GM23248 (cell line): Measurements from ENCODE around the gene MTCH1. TPM values are rescaled to one million over a fixed set of nuclear protein-coding genes. Genes with fewer than 3 reads are reported as not detected.
A peak's percentile ranks its signal among the peaks of the same experiment; 100 is the strongest.

ENCODE experiments used
- DNase-seq: peaks from one replicate; pipeline ENCODE4 v3.0.0-alpha.2; 2015
- H2AFZ ChIP-seq: fragments of 200-600 bp; sonication (generic); 2 replicates; pipeline ENCODE4 v1.6.1; 2016; ENCODE audit warnings: antibody characterized with exemption
- H3F3A ChIP-seq: fragments of 200-600 bp; sonication (generic); 2 replicates; pipeline ENCODE4 v1.6.1; 2016; ENCODE audit warnings: mild to moderate bottlenecking, antibody characterized with exemption, mixed run types; ENCODE audit not compliant: insufficient read depth
- H3K27ac ChIP-seq: fragments of 200-600 bp; sonication (generic); 2 replicates; pipeline ENCODE4 v1.5.1; 2016; ENCODE audit warnings: mild to moderate bottlenecking
- H3K27me3 ChIP-seq: fragments of 200-600 bp; sonication (generic); replicated peaks from 2 replicates; pipeline ENCODE4 v1.6.1; 2016; ENCODE audit warnings: mild to moderate bottlenecking; ENCODE audit not compliant: insufficient read depth
- H3K36me3 ChIP-seq: fragments of 200-600 bp; sonication (generic); 2 replicates; pipeline ENCODE4 v1.6.1; 2016; ENCODE audit warnings: low read depth, mild to moderate bottlenecking
- H3K4me1 ChIP-seq: fragments of 200-600 bp; sonication (generic); 2 replicates; pipeline ENCODE4 v1.6.1; 2016; ENCODE audit warnings: mild to moderate bottlenecking; ENCODE audit not compliant: insufficient read depth
- H3K4me2 ChIP-seq: fragments of 200-600 bp; sonication (generic); one replicate; pipeline ENCODE4 v1.6.1; 2016; ENCODE audit warnings: mild to moderate bottlenecking; ENCODE audit not compliant: unreplicated experiment
- H3K4me3 ChIP-seq: fragments of 200-600 bp; sonication (generic); 2 replicates; pipeline ENCODE4 v1.5.1; 2016; ENCODE audit warnings: mild to moderate bottlenecking
- H3K79me2 ChIP-seq: fragments of 200-600 bp; sonication (generic); 2 replicates; pipeline ENCODE4 v1.6.1; 2016; ENCODE audit warnings: mild to moderate bottlenecking; ENCODE audit not compliant: insufficient read depth
- H3K9ac ChIP-seq: fragments of 200-600 bp; sonication (generic); 2 replicates; pipeline ENCODE4 v1.6.1; 2016; ENCODE audit warnings: mild to moderate bottlenecking
- H3K9me2 ChIP-seq: fragments of 200-600 bp; sonication (generic); 2 replicates; pipeline ENCODE4 v1.6.1; 2016; ENCODE audit warnings: mixed run types, mild to moderate bottlenecking, moderate library complexity; ENCODE audit not compliant: insufficient read depth
- H3K9me3 ChIP-seq: fragments of 200-600 bp; sonication (generic); one replicate; pipeline ENCODE4 v1.6.1; 2017; ENCODE audit warnings: low read depth
- H4K20me1 ChIP-seq: fragments of 200-600 bp; sonication (generic); 2 replicates; pipeline ENCODE4 v1.6.0; 2016; ENCODE audit not compliant: insufficient read depth
- EZH2 ChIP-seq: fragments of 200-600 bp; sonication (generic); IDR thresholded peaks from 2 replicates; pipeline ENCODE4 v1.6.1; 2018; ENCODE audit warnings: antibody characterized with exemption, mild to moderate bottlenecking; ENCODE audit not compliant: insufficient read depth, poor library complexity, severe bottlenecking
- EZH2phosphoT487 ChIP-seq: fragments of 200-600 bp; sonication (generic); IDR thresholded peaks from 2 replicates; pipeline ENCODE4 v1.6.1; 2018; ENCODE audit warnings: antibody characterized with exemption, moderate library complexity, mild to moderate bottlenecking, low read depth; ENCODE audit not compliant: insufficient read depth
- WGBS, 2 experiments: methylation state at CpG; one replicate each; pipeline ENCODE4 v1.1.6; 2015 to 2017; ENCODE audit warnings: low lambda C conversion rate in 2 of 2, low coverage in 1 of 2; ENCODE audit errors: missing lambda C conversion rate in 2 of 2; 5-methylcytosine and 5-hydroxymethylcytosine counted together
- in situ Hi-C: fragments of 300-500 bp; cut with MboI; formaldehyde crosslinking; loops from 2 replicates; pipeline ENCODE4 v1.15.0; 2020
- polyA plus RNA-seq: library from polyadenylated mRNA; unstranded; fragments of >200 nt; fragmentation: Nextera tagmentation; extraction: Ambion mirVana; gene quantifications from 2 replicates; pipeline ENCODE4 v1.2.1, GENCODE V29; 2016
- total RNA-seq: library from RNA; depleted of rRNA; stranded (reverse); fragments of >200 nt; shearing (Covaris generic); gene quantifications from 2 replicates; pipeline ENCODE4 v1.2.3, GENCODE V29; 2014

The MTCH1 gene
- total and polyA plus RNA-seq, 2 experiments from 2014 or later: 370 to 473 TPM

DNA sequence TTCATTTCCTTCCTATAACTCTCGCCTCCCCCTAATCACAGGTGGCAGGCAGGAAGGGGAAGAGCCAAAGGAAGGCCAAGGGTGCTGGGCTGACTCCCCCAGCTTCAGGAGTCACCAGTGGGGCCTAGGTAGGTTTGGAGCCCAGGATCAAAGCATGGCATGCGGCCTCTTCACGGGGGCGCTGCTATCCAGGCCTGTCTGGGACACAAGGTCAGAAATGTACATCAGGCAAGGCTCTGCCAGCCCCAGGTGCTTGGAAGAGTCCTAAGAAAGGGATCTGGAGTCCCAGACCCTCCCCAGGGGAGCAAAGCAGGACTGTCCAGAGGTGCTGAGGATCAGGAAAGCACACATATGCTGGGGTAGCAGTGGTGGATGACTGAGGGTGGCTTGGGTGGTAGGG is 21.1 kb downstream of the MTCH1 start:
- no peak for DNase-seq
- Histone ChIP-seq H3K9me3 (no peaks in the 10 kb centered on the region), H2AFZ (no peak overlapping the region), H3K4me2 (no peak overlapping the region), H3K9ac (no peak overlapping the region), H3K79me2 (no peaks in the 10 kb centered on the region), H3K27ac (no peak overlapping the region), H3K9me2 (no peaks in the 10 kb centered on the region), H4K20me1 (no peaks in the 10 kb centered on the region), H3F3A (peaks cover 48% of the 10 kb centered on the region), H3K4me1 (peaks cover 12% of the 10 kb centered on the region), H3K27me3 (no peaks in the 10 kb centered on the region), H3K36me3 (peaks cover 28% of the 10 kb centered on the region; the same call in 1 of the 2 replicates), H3K4me3 (no peak overlapping the region)
- in situ Hi-C loops: no loop called here
- no peak for TF ChIP-seq EZH2
- 81 to 84% methylated on average over 4 of the region's 4 CpGs for WGBS, 2 experiments

DNA sequence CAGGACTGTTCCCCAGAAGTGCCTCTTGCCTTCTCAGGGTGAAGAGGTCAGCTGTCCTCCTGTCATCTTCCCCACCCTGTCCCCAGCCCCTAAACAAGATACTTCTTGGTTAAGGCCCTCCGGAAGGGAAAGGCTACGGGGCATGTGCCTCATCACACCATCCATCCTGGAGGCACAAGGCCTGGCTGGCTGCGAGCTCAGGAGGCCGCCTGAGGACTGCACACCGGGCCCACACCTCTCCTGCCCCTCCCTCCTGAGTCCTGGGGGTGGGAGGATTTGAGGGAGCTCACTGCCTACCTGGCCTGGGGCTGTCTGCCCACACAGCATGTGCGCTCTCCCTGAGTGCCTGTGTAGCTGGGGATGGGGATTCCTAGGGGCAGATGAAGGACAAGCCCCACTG is 21.6 kb downstream of the MTCH1 start:
- no peak for DNase-seq
- Histone ChIP-seq H3K36me3 (peaks cover 22% of the 10 kb centered on the region; the same call in 1 of the 2 replicates), H2AFZ (no peak overlapping the region), H4K20me1 (no peaks in the 10 kb centered on the region), H3K9me3 (no peaks in the 10 kb centered on the region), H3K27ac (no peak overlapping the region), H3K4me2 (no peak overlapping the region), H3K4me1 (peaks cover 13% of the 10 kb centered on the region), H3K79me2 (no peaks in the 10 kb centered on the region), H3F3A (peaks cover 49% of the 10 kb centered on the region), H3K4me3 (no peak overlapping the region), H3K27me3 (no peaks in the 10 kb centered on the region), H3K9ac (no peak overlapping the region), H3K9me2 (no peaks in the 10 kb centered on the region)
- 66 to 81% methylated on average over 5 to 6 of the region's 6 CpGs for WGBS, 2 experiments
- TF ChIP-seq EZH2 (no peak), EZH2phosphoT487 (no peak)
- in situ Hi-C loops: no loop called here

DNA sequence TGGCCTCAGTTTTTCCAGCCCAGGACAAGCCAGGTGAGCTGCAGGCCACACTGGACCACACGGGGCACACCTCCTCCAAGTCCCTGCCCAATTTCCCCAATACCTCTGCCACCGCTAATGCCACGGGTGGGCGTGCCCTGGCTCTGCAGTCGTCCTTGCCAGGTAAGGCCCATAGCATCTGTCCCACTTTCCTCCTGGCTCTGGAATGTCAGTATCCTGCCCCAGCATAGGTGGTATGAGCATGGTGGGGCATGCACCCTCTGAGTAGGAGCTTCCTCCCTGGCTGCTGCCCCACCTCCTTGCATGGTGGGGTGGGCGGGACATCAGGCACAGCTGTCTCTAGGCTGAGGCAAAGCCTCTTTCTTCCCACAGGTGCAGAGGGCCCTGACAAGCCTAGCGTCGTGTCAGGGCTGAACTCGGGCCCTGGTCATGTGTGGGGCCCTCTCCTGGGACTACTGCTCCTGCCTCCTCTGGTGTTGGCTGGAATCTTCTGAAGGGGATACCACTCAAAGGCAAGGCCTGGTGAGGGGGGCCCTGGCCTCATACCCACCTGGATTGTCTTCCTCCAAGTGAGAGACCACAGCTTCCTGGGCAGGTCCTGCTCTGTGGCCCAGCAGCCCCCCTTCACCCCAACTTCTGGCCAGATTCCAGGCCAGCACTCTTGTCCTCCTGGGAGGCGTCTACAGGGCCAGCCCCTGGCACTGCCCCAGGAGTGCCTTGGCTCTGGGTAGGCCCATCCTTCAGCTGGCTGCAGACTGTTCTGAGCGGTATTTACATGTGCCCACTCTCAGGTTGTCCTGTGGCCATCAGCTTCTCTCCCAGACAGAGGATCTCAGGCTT is 22.3 kb downstream of the MTCH1 start:
- TF ChIP-seq EZH2phosphoT487 (no peak), EZH2 (no peak)
- no peaks in the 10 kb centered on the region for H3K79me2 ChIP-seq
- peaks cover 46% of the 10 kb centered on the region for H3F3A ChIP-seq
- H3K9ac ChIP-seq: no peak overlapping the region
- WGBS, 2 experiments: 83 to 84% methylated on average over 11 of the region's 11 CpGs
- H3K36me3 ChIP-seq: peaks cover 15% of the 10 kb centered on the region; the same call in 1 of the 2 replicates
- H3K4me1 ChIP-seq: peaks cover 13% of the 10 kb centered on the region
- H3K4me3 ChIP-seq: no peak overlapping the region
- H3K4me2 ChIP-seq: no peak overlapping the region
- in situ Hi-C loops: no loop called here
- no peak for DNase-seq
- no peaks in the 10 kb centered on the region for H3K27me3 ChIP-seq
- no peak overlapping the region for H3K27ac ChIP-seq
- no peaks in the 10 kb centered on the region for H3K9me2 ChIP-seq
- H4K20me1 ChIP-seq: no peaks in the 10 kb centered on the region
- H3K9me3 ChIP-seq: no peaks in the 10 kb centered on the region
- no peak overlapping the region for H2AFZ ChIP-seq

DNA sequence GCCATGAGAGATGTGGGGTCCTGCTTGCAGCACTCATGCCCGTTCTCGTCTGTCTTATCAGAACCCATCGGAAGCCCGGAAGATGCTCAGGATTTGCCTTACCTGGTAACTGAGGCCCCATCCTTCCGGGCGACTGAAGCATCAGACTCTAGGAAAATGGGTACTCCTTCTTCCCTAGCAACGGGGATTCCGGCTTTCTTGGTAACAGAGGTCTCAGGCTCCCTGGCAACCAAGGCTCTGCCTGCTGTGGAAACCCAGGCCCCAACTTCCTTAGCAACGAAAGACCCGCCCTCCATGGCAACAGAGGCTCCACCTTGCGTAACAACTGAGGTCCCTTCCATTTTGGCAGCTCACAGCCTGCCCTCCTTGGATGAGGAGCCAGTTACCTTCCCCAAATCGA is 23.1 kb downstream of the MTCH1 start:
- Histone ChIP-seq H3K79me2 (no peaks in the 10 kb centered on the region), H3K4me1 (peaks cover 13% of the 10 kb centered on the region), H3K4me3 (no peak overlapping the region), H3K36me3 (peaks cover 9% of the 10 kb centered on the region; the same call in 1 of the 2 replicates), H2AFZ (no peak overlapping the region), H3K27ac (no peak overlapping the region), H3K9me3 (no peaks in the 10 kb centered on the region), H3F3A (peaks cover 39% of the 10 kb centered on the region), H3K9me2 (no peaks in the 10 kb centered on the region), H3K27me3 (no peaks in the 10 kb centered on the region), H3K9ac (no peak overlapping the region), H4K20me1 (no peaks in the 10 kb centered on the region), H3K4me2 (no peak overlapping the region)
- peak; percentile 45 for DNase-seq
- no peak for TF ChIP-seq EZH2
- TF ChIP-seq EZH2phosphoT487: no peak
- in situ Hi-C loops: no loop called here
- WGBS, 2 experiments: 89 to 92% methylated on average over 12 of the region's 12 CpGs
